DMS53 (cell line): ENCODE data around the gene VIPR2.

Source experiments
- DNase-seq: peaks from one replicate; lab custom pipeline; 2025; lab: John Stamatoyannopoulos, UW

Gene VIPR2

DNA sequence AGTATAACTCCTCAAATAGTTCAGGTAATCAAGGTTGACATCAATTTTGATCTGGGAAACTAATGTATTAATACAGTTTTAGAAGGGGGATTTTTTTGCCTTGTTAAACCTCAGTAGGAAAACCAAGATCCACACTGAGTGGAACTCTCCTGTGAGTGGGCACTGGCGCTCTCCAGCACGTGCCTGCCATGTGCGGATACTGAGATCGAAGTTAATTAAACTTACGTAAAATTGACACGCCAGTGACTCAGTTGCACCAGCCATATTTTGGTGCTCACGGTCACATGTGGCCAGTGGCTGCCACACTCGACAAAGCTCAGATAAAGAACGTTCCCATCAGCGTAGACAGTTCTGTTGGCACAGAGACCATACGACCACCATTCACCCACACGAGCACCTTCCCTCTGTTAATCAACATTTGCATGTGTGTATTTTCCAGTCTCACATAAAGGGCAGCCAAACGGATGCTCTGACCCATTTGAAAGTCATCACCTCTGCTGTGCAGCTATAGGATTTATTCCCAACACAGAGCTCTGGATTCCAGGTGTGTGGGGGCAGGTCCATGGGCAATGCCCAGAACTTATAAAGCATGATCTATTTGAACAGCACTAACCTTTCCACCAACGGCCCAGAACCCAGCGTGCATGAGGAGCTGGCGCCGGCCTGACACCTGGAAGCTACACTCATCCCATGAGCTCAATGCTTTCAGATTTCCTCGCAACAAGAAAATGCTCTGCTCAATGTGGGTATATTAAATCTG lies 77.7 kb downstream of the VIPR2 start:
- DNase-seq: no peak

DNA sequence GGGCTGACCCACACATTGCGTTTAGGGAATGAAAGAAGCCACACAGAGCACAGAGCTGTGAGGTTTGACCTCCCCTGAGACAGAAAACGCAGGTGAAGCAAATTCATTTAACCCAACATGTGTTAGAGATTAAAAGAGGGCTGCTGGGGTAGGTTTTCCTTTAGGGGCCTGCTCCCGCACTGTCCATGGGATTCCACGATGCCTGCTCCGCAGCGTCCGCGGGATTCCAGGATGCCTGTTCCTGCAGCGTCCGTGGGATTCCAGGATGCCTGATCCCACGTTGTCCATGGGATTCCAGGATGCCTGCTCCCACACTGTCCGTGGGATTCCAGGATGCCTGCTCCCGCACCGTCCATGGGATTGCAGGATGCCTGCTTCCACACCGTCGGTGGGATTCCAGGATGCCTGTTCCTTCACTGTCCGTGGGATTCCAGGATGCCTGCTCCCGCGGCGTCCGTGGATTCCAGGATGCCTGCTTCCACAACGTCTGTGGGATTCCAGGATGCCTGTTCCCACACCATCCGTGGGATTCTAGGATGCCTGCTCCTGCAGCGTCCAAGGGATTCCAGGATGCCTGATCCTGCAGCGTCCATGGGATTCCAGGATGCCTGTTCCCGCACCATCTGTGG lies 78.7 kb downstream of the VIPR2 start:
- DNase-seq: no peak

DNA sequence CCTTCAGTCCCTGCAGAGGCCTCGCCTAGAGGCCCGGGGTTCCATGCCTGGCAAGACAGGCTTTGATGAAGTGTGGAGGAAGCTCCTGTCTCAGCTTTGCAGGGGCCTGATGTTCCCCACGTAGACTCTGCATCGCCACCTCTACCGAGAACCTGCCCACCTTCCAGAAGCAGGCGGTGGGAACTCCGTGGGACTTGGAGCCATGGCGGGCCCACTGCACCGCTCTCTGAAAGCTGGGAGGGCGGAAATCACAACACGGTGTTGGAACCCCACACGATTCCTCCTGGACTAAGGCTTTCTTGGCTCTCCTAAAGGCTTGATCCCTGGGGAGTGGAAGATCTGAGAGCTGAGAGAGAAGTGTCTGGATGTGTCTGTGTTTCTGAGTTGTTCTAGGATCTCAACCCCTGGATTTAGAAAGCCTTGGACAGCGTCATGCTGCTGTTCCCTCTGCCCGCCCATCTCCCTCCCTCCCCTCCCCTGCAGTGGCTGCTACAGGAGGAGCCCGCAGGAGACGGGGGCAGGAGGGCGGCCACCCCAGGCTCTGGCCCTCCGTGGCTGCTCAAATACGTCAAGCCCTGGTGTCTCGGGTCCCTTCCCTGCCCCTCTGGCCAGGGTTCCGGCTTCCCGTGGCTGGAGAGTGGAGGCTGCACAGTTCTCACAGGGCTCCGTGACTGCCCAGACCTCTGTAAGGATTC lies 79.7 kb downstream of the VIPR2 start:
- no peak for DNase-seq

DNA sequence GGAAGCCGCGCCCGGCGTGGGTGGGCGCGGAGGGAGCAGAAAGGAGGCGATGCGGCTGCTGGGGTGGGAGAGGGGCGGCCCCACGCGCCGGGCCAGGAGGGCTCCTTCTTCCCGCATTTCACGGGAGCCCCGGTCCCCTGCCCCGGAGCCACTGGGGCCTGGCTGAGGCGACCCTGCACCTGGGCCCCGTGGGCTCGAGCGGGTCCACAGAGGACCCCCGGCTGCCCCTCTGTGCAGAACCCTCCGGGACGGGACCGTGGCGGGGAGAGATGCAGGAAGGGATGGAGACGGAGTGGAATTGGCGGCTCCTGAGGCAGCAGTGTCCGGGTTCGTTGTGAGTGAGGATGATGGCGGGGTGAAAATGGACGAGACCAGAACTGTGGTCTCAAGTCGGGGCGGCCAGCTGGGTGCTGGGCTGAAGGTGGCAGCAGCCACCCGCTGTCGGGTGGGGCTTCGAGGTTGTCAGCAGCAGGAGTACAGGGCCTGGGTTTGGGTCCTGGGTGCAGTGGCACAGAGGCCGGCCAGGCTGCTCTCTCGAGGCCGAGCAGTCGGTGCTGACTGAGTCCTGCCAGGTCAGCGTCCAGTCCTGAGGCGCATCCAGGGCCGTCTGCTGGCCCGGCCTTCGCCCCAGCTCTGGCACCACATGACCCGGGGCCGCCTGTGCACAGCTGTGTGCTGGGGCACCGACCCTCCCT lies 80.4 kb downstream of the VIPR2 start:
- no peak for DNase-seq

DNA sequence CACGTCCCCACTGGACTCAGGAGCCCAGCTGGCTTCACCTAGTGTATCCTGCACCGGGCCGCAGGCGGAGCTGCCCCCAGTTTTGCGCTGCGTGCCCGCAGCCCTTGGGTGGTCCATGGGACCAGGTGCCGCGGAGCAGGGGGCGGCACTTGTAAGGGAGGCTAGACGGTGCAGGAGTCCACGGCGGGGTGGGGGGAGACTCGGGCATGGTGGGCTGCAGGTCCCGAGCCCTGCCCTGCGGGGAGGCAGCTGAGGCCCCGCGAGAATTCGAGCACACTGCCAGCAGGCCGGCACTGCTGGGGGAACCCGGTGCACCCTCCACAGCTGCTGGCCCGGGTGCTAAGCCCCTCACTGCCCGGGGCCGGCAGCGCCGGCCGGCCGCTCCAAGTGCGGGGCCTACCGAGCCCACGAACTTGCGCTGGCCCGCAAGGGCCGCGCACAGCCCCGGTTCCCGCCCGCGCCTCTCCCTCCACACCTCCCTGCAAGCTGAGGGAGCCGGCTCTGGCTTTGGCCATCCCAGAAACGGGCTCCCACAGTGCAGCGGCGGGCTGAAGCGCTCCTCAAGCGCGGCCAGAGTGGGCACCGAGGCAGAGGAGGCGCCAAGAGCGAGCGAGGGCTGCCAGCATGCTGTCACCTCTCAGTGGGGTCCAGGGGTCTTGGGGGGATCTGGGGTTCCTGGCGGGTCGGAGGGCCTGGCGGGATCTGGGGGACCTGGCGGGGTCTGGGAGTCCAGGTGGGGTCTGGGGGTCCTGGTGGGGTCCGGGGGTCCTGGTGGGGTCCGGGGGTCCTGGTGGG lies 81.4 kb downstream of the VIPR2 start:
- no peak for DNase-seq

DNA sequence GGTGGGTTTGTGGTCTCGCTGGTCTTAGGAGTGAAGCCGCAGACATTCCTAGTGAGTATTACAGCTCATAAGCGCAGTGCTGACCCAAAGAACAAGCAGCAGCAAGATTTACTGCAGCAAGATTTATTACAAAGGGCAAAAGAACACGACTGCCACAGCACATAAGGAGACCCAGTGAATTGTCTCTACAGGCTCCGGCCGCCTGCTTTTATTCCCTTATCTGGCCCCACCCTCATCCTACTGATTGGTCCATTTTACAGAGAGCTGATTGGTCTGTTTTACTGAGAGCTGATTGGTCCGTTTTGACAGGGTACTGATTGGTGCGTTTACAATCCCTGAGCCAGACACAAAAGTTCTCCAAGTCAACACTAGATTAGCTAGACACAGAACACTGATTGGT lies 82.1 kb downstream of the VIPR2 start:
- no peak for DNase-seq

DNA sequence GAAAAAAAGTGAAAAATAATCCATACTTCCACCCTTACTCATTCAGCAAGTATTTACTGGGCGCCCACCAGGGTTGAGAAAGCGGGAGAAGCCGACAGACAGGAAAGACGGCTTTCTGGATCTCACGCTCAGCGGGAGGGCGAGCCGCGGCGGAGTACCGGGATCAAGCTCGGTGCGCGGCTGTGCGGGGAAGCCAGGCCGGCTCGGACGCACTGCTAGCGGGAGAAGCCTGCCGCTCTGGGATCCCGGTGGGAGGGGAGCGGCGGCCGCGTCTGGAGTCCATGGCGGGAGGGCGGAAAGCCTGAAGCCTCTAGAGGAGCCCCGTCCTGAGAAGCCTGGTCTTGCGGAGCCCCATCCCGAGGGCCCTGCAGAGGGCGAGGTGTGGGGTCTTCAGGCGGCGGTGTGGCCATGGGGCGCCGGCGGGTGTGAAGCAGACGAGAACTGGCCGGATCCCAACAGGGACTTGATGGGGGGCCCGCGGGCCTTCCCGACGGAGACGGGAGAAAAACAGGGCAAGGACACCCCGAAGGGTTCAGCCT lies 82.9 kb downstream of the VIPR2 start:
- DNase-seq: peak; percentile 51

DNA sequence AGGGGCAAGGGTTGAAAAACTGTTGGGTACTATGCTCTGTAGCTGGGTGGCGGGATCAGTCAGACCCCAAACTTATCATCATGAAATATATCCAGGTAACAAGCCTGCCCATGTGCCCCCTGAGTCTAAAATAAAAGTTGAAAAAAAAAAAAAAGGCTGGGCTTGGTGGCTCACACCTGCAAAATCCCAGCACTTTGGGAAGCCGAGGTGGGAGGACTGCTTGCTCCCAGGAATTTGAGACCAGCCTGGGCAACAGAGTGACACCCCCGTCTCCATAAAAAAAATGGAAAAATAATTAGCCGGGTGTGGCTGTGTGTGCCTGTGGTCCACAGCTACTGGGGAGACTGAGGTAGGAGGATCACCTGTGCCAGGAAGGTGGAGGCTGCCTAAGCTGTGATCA lies 83.5 kb downstream of the VIPR2 start:
- DNase-seq: no peak

DNA sequence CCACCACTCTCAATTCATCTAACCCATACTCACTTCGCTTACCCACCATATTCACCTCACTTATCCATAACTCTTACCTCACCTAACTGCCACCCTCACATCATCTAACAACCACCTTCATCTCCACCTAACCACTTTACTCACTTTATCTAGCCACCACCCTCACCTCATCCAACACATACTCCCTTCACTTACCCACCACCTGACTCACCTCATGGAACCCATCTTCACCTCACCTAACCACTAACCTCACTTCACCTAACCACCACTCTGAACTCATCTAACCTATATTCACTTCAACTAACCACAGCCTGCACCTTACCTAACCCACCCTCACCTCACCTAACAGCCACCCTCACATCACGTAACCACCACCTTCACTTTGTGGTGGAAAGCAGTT lies 84.2 kb downstream of the VIPR2 start:
- DNase-seq: no peak

DNA sequence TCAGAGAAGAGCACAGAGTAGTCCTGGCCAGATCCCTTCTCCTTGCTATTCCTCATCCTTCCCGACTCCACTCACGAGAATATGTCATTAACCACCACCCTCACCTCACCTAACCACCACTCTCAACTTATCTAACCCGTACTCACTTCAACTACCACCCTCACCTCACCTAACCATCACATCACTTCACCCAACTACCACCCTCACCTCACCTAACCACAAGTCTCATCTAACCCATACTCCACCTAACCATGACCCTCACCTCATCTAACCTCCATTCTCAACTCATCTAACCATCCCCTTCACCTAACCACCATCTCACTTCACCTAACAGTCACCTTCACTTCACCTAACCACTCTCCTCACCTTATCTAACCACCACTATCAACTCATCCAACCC lies 85.0 kb downstream of the VIPR2 start:
- no peak for DNase-seq

DNA sequence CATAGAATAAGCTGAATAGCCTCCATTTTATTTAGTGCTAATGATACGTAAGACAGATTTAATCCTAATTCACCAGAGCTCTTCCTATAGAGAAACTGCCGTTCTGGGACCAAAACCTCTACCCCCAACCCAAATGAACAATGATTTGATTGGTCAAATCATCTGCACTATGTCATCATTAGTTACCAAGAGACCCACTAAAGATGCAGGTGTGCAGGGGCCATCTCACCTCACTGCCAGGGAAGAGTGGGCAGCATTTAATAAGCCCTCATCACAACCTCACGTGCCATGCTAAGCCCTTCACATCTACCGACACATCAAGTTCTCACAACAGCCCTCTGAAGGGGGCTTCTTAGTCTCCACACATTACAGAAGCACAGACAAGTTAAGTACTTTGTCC lies 87.0 kb downstream of the VIPR2 start:
- DNase-seq: no peak

DNA sequence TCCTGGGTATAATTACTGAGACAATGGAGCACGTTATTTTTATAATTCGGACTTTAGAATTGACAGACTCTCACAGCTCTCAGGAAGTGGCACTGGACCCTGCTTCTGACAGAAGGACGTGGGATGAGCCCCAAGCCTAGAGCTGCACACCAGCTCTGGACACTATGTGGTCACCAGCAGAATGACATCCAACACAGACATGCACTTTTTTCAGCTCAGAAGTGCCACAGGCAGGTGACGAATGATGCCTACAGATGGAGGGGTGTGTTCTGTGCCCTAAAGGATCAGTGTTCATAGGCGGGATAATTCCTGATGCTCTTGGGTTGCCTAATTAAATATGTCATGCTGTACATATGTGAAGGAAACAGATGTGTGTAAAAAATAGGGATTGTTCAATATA lies 87.9 kb downstream of the VIPR2 start:
- no peak for DNase-seq

DNA sequence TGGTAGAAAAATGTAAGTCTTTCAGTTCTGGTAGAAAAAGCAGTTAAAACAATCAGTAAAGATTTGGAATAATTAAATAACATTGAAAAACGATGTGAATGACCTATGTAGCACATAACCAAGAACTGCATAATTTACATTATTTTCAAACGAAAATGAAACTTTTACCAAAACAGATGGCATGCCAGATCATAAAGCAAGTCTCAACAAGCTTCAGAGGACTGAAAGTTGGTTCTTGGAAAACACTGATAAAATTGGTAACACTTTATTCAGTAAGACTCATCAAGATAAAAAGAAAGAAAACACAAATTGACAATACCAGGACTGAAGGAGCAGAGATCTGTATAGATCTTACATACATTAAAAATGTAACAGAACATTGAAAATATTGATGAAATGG lies 92.8 kb downstream of the VIPR2 start:
- DNase-seq: no peak

DNA sequence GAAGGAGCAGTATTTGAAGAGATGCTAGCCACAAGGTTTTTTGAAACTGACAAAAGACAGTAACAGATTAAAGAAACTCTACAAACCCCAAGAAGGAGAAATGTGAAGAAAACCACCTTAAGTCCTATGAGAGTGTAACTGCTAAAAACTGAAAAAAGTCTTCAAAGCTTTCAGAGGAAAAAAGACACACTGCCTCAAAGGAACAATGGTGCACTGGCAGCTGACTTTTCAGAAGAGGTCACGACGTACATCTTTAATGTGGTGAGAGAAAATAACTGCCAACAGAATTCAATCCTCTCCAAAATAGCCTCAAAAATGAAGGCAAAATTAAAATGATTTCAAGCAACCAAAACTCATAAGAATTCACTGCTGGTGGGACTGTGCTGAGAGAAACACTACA lies 94.0 kb downstream of the VIPR2 start:
- DNase-seq: no peak

DNA sequence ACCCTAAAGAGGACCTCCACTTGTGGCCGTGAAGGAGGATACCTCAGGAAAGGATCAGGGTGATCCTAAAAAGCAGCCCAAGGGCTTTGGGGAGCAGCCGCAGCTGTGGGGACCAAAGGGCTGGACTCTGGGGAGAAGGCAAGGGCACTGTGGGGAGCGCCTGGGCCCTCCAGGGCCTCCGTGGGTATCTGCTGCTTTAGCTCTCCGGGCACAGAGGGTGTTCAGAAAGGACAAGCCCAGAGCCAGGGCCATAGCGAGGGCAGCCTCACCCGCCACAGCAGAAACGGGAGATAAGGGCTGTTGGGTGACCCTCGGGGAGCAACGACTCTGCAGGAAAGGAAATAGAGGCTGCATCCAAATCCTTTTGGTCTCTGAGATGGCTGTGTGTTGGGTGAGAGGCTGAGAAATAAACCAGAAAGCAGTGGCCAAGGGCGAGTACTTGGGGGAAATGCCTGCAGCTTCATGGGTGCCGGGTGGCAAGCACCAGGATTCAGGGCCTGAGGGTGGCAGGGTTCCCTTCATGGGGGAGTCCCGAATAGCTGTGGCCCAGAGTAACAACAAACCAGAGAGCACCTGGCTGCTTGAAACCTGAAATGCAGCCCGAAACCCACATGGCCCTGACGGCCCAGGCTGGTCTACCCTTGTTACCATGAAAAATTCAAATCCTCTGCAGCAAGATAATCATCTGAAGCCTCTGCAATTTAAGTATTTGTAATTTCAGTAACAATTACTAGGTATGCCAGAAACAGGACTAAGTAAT lies 95.2 kb downstream of the VIPR2 start:
- no peak for DNase-seq

DNA sequence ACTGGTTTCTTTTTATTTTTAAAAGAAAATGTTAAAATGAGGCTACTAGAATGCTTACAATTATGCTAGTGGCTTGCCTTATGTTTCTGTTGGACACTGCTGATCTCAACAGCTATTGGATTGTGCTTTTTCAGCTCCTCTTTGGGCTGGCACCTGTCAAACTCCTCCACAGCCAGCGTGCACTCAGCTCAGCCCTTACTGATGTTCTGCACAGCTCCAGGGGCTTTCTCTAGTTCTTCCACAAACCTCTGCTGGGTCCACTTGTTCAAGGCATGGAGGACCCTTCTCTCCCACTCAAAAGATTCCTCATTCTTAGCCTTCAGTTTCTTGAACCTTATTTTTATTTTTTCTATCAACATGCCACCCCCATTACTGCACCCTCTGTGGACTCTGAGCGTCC lies 96.0 kb downstream of the VIPR2 start:
- DNase-seq: no peak

DNA sequence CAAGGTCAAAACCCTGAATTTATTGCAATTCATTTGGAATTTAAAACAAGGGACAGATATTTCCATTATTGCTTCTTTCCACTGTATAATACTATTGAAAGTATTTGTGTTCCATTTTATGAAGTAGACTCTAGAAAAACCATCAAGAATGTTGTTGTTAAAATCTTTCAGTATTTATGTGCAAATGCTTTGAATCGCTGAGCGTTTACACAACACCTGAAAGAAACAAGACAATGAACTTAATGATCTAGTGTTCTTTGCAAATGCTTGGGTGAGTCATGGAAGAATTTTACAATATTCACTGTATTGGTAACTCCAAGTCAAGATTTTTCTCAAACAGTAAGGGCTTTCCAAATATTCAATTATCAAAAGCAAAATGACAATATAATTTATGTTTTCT lies 97.1 kb downstream of the VIPR2 start:
- DNase-seq: no peak

DNA sequence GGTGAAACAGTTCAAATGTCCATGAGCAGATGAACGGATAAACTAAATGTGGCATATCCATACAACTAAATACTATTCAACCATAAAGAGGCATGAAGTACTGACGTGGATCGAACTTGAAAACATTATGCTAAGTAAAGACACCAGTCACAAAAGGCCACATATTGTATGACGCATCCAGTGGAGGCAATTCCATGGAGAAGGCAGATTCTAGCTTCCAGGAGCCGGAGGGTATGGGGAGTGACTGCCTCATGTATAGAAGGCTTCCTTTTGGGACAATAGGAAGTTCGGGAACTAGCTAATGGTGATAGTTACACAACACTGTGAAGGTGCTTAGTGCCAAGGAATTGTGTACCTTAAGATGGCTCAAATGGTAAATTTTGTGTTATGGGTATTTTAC lies 98.4 kb downstream of the VIPR2 start:
- DNase-seq: no peak

DNA sequence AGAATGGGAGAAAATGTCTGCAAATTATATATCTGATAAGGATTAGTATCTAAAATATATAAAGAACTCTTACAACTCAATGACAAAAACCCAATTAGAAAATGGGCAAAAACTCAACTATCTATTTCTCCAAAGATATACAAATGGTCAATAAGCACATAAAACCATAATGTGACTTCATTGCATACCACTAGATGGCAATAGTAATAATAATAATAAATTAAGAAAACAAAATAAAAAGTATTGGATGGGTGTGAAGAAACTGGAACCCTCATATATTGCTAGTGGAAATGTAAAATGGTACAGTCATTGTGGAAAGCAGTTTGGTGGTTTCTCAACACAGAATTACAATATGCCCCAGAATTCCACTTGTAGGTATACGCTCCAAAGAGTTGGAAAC lies 98.8 kb downstream of the VIPR2 start:
- DNase-seq: no peak

DNA sequence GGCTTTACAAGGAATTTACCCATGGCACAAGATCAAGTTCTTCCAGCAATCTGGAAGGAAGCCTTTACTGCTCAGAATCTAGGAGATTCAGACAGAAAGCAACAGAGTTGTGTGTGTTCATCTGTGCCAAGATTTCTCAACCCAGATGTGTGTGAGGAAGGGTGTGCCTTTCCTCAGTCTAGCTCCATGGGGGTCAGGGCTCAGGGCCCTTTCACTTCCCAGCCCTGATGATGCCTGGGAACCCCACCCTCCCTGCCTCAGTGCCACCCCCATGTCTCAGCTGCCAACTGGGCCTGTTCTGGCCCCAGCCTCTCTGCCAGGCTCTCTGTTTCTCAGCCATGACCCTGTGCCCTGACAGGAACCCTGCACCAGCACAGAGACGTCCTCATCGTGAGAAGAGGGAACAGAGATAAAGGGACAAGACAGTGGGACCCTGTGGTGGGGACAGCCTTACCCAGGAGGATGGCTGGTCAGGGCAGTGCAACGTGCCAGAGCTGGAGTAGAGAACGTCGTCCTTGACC lies 102.0 kb downstream of the VIPR2 start:
- no peak for DNase-seq

DNA sequence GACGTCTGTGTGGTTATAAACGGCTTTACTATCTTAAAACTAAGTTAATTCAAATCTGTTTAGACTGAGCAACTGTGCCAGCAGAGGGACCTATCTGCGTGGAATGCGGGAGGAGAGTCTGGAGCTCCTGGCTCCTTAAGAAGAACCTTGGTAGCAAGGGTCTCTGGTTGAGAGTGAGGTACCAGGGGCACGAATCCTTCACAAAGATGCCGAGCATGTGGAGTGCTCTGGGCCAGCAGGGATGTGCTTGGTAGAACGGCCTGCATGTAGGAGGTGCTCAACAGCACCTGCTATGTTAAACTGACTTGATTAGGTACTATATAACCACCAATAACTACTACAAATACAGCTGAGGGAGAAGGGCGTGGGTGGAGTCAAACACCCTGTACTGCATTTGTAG lies 102.6 kb downstream of the VIPR2 start:
- no peak for DNase-seq
